Raji (cell line): Measurements from ENCODE around the gene ARF6.

Experiments used
- POLR2A ChIP-seq: IDR thresholded peaks from 2 replicates; pipeline ENCODE4 v1.6.1; 2011; ENCODE audit warnings: low read depth, low read length, control low read depth; ENCODE audit not compliant: insufficient read depth

The ARF6 gene

GRCh38 chr14:49895480-49895879 lies 2.6 kb downstream of the ARF6 start:
- TF ChIP-seq POLR2A: no peak

DNA sequence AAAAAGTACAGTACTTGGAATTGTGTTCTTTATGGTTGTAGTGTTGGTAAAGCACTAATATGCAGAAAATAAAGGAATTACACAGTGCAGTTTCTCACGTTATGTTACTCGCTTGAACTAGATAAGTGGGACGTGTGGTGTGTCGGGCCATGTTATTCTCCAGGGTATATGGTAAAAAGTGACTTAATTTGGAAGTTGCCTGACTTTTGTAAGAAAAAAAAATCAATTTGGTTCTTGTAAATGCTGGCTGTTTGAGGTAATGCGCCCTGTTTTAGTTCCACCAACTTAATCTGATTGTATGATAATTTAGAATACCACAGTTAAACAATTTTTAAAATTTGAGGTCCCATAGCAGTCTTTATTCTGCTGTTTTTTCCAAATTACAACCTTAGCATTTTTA lies 4.1 kb downstream of the ARF6 start:
- TF ChIP-seq POLR2A: no peak

DNA sequence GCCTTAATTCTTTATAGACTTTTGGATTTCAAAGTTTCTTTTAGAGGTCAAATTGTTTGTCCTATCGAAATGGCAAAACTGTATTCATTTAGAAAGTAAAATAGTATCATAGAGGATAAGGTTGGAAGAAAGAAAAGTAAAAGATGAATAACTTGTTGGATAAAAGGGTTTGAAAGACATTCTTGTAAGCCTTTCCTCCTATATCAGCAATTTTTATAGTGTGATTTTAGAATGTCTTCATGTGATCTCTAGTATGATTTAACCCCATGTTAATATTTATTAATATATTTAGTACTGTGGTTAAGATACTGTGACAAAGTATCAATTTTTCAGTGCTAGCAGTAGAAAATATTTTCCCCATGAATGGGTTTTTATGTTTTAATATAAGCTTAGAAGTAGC lies 4.5 kb downstream of the ARF6 start:
- no peak for TF ChIP-seq POLR2A

DNA sequence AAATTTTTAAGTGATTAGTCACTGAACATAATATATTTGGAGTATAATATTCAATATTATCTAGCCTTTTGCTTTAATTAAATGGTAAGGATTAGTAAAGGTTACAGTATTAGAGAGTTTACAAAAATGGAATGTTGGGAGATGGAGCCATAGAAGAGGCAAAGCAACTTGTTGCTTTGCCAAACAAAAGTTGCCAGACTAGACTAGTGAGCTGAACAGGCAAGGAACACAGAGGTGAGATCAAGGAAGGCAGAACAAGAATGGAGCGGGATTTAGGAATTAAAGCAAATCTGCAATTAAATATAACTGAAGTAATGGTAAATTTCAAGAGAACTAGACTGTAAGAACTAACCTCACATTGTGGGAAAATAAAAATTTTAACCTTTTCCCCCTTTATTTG lies 5.1 kb downstream of the ARF6 start:
- TF ChIP-seq POLR2A: no peak

- TF ChIP-seq POLR2A: no peak
Measured at GRCh38 chr14:49898485-49898884, 5.6 kb downstream of the ARF6 start.

DNA sequence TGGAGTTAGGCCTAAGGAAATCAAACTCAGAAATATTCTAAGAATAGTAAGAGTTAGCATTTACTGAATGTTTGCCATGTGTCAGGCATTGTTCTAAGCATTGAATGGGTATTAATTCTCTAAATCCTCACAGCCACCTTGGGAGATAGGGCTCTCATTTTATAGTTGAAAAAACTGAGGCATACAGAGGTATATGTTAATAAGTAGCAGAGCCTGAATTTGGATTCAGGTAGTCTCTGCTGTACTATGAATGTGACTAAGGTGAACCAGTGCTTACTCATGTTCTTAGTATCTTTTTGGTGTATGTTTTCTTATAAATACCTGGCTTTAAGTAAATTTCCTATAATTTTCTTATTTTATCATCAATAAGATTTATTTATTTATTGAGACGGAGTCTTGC lies 8.1 kb downstream of the ARF6 start:
- TF ChIP-seq POLR2A: no peak

- TF ChIP-seq POLR2A: no peak
Measured at GRCh38 chr14:49904270-49904669, 11.4 kb downstream of the ARF6 start.

GRCh38 chr14:49905989-49906388 lies 13.1 kb downstream of the ARF6 start:
- TF ChIP-seq POLR2A: no peak

GRCh38 chr14:49907186-49907585 lies 14.3 kb downstream of the ARF6 start:
- TF ChIP-seq POLR2A: no peak

DNA sequence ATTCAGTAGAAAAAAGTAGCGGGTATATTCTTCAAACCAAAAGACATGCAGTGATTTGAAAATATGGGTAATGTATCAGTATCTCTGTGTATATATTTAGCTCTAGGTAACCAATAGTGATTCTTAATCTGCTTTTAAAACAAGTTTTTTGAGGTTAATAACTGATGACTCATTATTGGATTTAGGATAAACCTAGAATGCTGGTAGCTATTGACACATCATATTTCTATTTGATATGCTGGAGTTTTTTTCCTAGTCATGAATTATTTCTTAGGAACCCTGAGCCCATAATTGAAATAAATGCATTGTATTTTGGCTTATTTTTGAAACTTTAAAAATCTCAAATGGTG lies 15.5 kb downstream of the ARF6 start:
- no peak for TF ChIP-seq POLR2A

- no peak for TF ChIP-seq POLR2A
Measured at GRCh38 chr14:49909016-49909415, 16.1 kb downstream of the ARF6 start.

GRCh38 chr14:49915085-49915484 lies 22.2 kb downstream of the ARF6 start:
- TF ChIP-seq POLR2A: no peak

GRCh38 chr14:49918706-49919105 lies 25.8 kb downstream of the ARF6 start:
- no peak for TF ChIP-seq POLR2A

GRCh38 chr14:49919825-49920659 lies 27.2 kb downstream of the ARF6 start:
- TF ChIP-seq POLR2A: no peak

DNA sequence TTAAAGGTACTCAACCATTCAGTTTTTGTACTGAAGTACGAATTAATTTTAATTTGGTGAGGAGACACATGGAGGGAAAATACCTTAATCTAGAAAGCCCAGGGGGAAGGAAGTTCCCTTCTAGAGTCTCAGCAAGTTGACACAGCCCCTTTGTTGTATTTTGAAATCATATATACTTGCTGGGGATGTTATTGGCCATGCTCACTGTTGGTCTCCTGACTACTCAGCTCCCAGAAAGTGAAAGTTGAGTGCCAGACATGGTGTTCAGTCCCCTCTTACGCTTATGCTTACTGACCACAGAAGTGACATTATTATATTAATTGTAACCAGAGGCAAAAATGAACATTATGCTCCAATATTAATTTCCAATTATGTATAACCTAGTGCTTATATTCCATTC lies 28.1 kb downstream of the ARF6 start:
- no peak for TF ChIP-seq POLR2A

DNA sequence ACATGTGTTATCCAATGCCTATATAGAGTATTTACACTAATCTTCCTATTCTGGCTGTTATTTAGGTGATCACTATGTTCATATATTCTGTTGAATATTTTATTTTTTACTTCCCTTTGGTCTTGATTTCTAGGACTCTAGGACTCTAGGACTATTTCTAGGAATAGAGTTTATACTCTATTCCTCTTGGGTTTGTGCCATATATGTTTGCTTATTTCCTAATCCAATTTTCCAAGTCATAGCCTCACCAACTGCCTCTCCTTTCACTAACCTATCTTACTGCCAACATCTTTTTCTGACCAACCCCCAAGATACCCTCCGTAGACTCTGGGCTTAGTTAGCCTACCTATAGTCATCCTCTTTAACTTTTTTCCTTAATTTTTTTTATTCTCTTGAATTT lies 28.5 kb downstream of the ARF6 start:
- no peak for TF ChIP-seq POLR2A

GRCh38 chr14:49923442-49923841 lies 30.6 kb downstream of the ARF6 start:
- TF ChIP-seq POLR2A: no peak
